B cell (primary cell): Measurements from ENCODE around the gene GPR37.

ENCODE experiments used
- CTCF ChIP-seq: fragments of 200-600 bp; IDR thresholded peaks from one replicate; pipeline ENCODE4 v1.8.0; 2022; ENCODE audit warnings: antibody characterized with exemption, mild to moderate bottlenecking
- EZH2 ChIP-seq: IDR thresholded peaks from 2 replicates; pipeline ENCODE4 v1.6.1; 2012; ENCODE audit warnings: borderline replicate concordance, low read depth, mild to moderate bottlenecking, moderate library complexity, low read length; ENCODE audit not compliant: insufficient read depth, poor library complexity, severe bottlenecking

GRCh38 chr7:124781418-124781817, 15.8 kb upstream of the GPR37 start:
- TF ChIP-seq CTCF (no peak), EZH2 (no peak)
